Endothelial cell of umbilical vein (primary cell): Measurements from ENCODE around the gene ETS1. TPM values are rescaled to one million over a fixed set of nuclear protein-coding genes. Genes with fewer than 3 reads are reported as not detected.

Experiments used
- BruUV-seq: library from RNA; stranded (reverse); fragments of 400-500 nt; replicated peaks from 2 replicates; lab custom pipeline; 2021; lab: Mats Ljungman, UMichigan
- CTCF ChIA-PET: fragments of 300-600, 350-600 bp; sonication (Branson Sonifier 250); formaldehyde crosslinking; loops from one replicate; lab custom pipeline; 2021; ENCODE audit warnings: antibody characterized with exemption, inconsistent platforms; lab: Charles Lee
- POLR2A ChIA-PET: fragments of 300-600, 350-600 bp; sonication (Branson Sonifier 250); formaldehyde crosslinking; loops from one replicate; lab custom pipeline; 2021; ENCODE audit warnings: antibody characterized with exemption, inconsistent platforms; lab: Charles Lee
- DNase-seq: peaks from one replicate; pipeline ENCODE4 v3.0.0-alpha.2; 2011; ENCODE audit warnings: low read depth, low spot score
- FAIRE-seq: peaks from 2 replicates; lab custom pipeline; 2011; peaks lifted over from hg19 to GRCh38; lab: Jason Lieb, UNC
- H2AFZ ChIP-seq: 2 replicates; pipeline ENCODE4 v1.6.0; 2012; ENCODE audit warnings: low read depth, low read length, control low read depth, inconsistent platforms
- H3K27ac ChIP-seq: 2 replicates; pipeline ENCODE4 v1.5.1; 2011; ENCODE audit warnings: low read depth, mild to moderate bottlenecking, control low read depth, low read length, moderate library complexity; ENCODE audit not compliant: insufficient read depth
- H3K27me3 ChIP-seq, 2 experiments: 2 replicates each; pipeline versions ENCODE4 v1.6.0 to v1.6.1; 2011; ENCODE audit warnings: low read length in 2 of 2, mixed read lengths in 1 of 2; ENCODE audit not compliant: control insufficient read depth in 2 of 2, insufficient read depth in 2 of 2
- H3K36me3 ChIP-seq, 2 experiments: 2 replicates in 1 of 2; 3 replicates in 1 of 2; pipeline ENCODE4 v1.5.1; 2011; ENCODE audit warnings: low read length in 2 of 2, mild to moderate bottlenecking in 1 of 2, moderate library complexity in 1 of 2; ENCODE audit not compliant: control insufficient read depth in 2 of 2, insufficient read depth in 2 of 2; ENCODE audit errors: extremely low read depth in 1 of 2
- H3K4me1 ChIP-seq: 3 replicates; pipeline ENCODE4 v1.5.1; 2011; ENCODE audit warnings: mild to moderate bottlenecking, low read length; ENCODE audit not compliant: control insufficient read depth, insufficient read depth; ENCODE audit errors: extremely low read depth
- H3K4me2 ChIP-seq: 2 replicates; pipeline ENCODE4 v1.6.1; 2011; ENCODE audit warnings: low read length, control low read depth, mixed read lengths; ENCODE audit not compliant: insufficient read depth
- H3K4me3 ChIP-seq, 3 experiments: fragments of 200-600 bp in 1 of 3; sonication (generic), shearing (Covaris generic) in 1 of 3; replicated peaks in 1 of 3; 2 replicates each; pipeline ENCODE4 v1.5.1; 2011 to 2016; ENCODE audit warnings: control low read depth in 3 of 3, low read length in 3 of 3, mild to moderate bottlenecking in 2 of 3, inconsistent platforms in 1 of 3, low read depth in 1 of 3, moderate library complexity in 1 of 3; ENCODE audit not compliant: insufficient read depth in 1 of 3
- H3K79me2 ChIP-seq: 2 replicates; pipeline ENCODE4 v1.6.0; 2012; ENCODE audit warnings: low read length, inconsistent platforms; ENCODE audit not compliant: control insufficient read depth, insufficient read depth
- H3K9ac ChIP-seq: replicated peaks from 2 replicates; pipeline ENCODE3; 2011; ENCODE audit warnings: low read length, control low read depth; ENCODE audit not compliant: insufficient read depth; ENCODE audit errors: extremely low read depth
- H3K9me1 ChIP-seq: replicated peaks from 3 replicates; pipeline ENCODE4 v1.6.0; 2011; ENCODE audit warnings: mild to moderate bottlenecking, low read length; ENCODE audit not compliant: control insufficient read depth, insufficient read depth; ENCODE audit errors: extremely low read depth
- H3K9me3 ChIP-seq: replicated peaks from 2 replicates; pipeline ENCODE4 v1.5.1; 2012; ENCODE audit warnings: low read length, inconsistent platforms; ENCODE audit not compliant: control insufficient read depth, insufficient read depth
- H4K20me1 ChIP-seq: replicated peaks from 2 replicates; pipeline ENCODE3; 2011; ENCODE audit warnings: mild to moderate bottlenecking, low read length; ENCODE audit not compliant: control insufficient read depth, insufficient read depth; ENCODE audit errors: extremely low read depth
- CTCF ChIP-seq, 2 donors: IDR thresholded peaks; 1 replicate in 1 of 2; 2 replicates in 1 of 2; pipeline ENCODE4 v1.5.1; 2011; ENCODE audit warnings: low read length in 2 of 2, mild to moderate bottlenecking in 2 of 2, moderate library complexity in 2 of 2, control low read depth in 1 of 2, inconsistent platforms in 1 of 2, low read depth in 1 of 2; ENCODE audit not compliant: insufficient read depth in 1 of 2; ENCODE audit errors: extremely low read depth in 1 of 2
- EZH2 ChIP-seq: IDR thresholded peaks from 2 replicates; pipeline ENCODE4 v1.6.1; 2012; ENCODE audit warnings: borderline replicate concordance, low read depth, mild to moderate bottlenecking, moderate library complexity, low read length, inconsistent platforms; ENCODE audit not compliant: severe bottlenecking
- FOS ChIP-seq: IDR thresholded peaks from 2 replicates; pipeline ENCODE4 v1.6.1; 2011; ENCODE audit warnings: mild to moderate bottlenecking, low read length, moderate library complexity, borderline replicate concordance; ENCODE audit not compliant: insufficient read depth
- GATA2 ChIP-seq: IDR thresholded peaks from 2 replicates; pipeline ENCODE4 v1.7.0; 2011; ENCODE audit warnings: low read depth, mild to moderate bottlenecking, moderate library complexity, mixed read lengths, low read length; ENCODE audit not compliant: insufficient read length, insufficient read depth
- JUN ChIP-seq: IDR thresholded peaks from 2 replicates; pipeline ENCODE4 v1.6.1; 2011; ENCODE audit warnings: borderline replicate concordance, low read depth; ENCODE audit not compliant: insufficient read length, insufficient read depth
- MAX ChIP-seq: IDR thresholded peaks from 2 replicates; pipeline ENCODE4 v1.6.1; 2011; ENCODE audit not compliant: insufficient read depth, insufficient read length
- MYC ChIP-seq: IDR thresholded peaks from one replicate; pipeline ENCODE4 v1.6.1; 2011; ENCODE audit warnings: mild to moderate bottlenecking, low read depth, low read length
- POLR2A ChIP-seq: IDR thresholded peaks from 2 replicates; pipeline ENCODE4 v1.6.1; 2012; ENCODE audit warnings: low read depth, mild to moderate bottlenecking, control low read depth, low read length
- POLR2AphosphoS5 ChIP-seq: IDR thresholded peaks from 2 replicates; pipeline ENCODE4 v1.6.1; 2012; ENCODE audit warnings: low read depth, mild to moderate bottlenecking, control low read depth, low read length, moderate library complexity; ENCODE audit not compliant: insufficient read depth
- dilution Hi-C: fragments of 300-500 bp; cut with MboI; formaldehyde crosslinking; loops from one replicate; pipeline ENCODE4 v1.15.0; 2019; ENCODE audit warnings: low sequenced_read_pairs; ENCODE audit not compliant: extremely low pct_ligation_motif_present
- intact Hi-C: fragments of 100-400 bp; cut with micrococcal nuclease; formaldehyde crosslinking; loops from one replicate; pipeline ENCODE4 v1.10.0; 2022
- polyA plus RNA-seq, 4 experiments: library from polyadenylated mRNA; depleted of rRNA in 3 of 4; stranded (reverse) in 3 of 4; unstranded in 1 of 4; fragments of >200 nt; gene quantifications; 2 replicates each; pipeline versions ENCODE4 v1.2.1 to v1.2.3, GENCODE V29; 2011 to 2012; ENCODE audit warnings: missing spikeins in 1 of 4
- total RNA-seq: library from RNA; stranded (reverse); gene quantifications from 2 replicates; pipeline ENCODE4 v1.2.3, GENCODE V29; 2021

The ETS1 gene
- total and polyA plus RNA-seq, 2 donors (not counting 3 experiments of a cell fraction or from before 2014, with no cell fraction given) = 34.2 to 115 TPM

- no TSS peak for BruUV-seq
- Histone ChIP-seq H3K9me3 (no peaks in the 10 kb centered on the region), H3K27me3 (peaks cover 2 to 19% of the 10 kb centered on the region in 2 experiments), H3K79me2 (no peaks in the 10 kb centered on the region), H3K36me3 (no peaks in the 10 kb centered on the region), H2AFZ (no peak overlapping the region), H3K4me3 (no peak overlapping the region), H4K20me1 (no peaks in the 10 kb centered on the region), H3K9me1 (no peaks in the 10 kb centered on the region), H3K4me2 (no peak overlapping the region), H3K9ac (no peak overlapping the region), H3K4me1 (peaks cover 3% of the 10 kb centered on the region), H3K27ac (no peak overlapping the region)
- CTCF ChIA-PET = interaction anchor here (1.3 kb wide), 1 partner anchor 13 kb away, joined by 4 read pairs; no protein-coding TSS in a partner anchor
- DNase-seq (no peak), FAIRE-seq (no peak)
- dilution Hi-C loops = no loop called here
- intact Hi-C loops = no loop called here
- POLR2A ChIA-PET = no interaction called here
- TF ChIP-seq POLR2A = no peak
- no peak for TF ChIP-seq MYC
- no peak for TF ChIP-seq POLR2AphosphoS5
- TF ChIP-seq CTCF (IDR thresholded peaks at IDR 0.05; ENCODE audit: extremely low read depth in 1 of 2, insufficient read depth in 1 of 2, low read depth in 1 of 2, low read length in 2 of 2) = no peak
These were observed 27.7 kb upstream of the ETS1 start for GRCh38 chr11:128615076-128615475.

GRCh38 chr11:128614026-128614425 lies 26.7 kb upstream of the ETS1 start:
- no peak for FAIRE-seq
- no TSS peak for BruUV-seq
- no peak overlapping the region for H3K4me3 ChIP-seq

More at GRCh38 chr11:128614026-128614425, 26.7 kb upstream of the ETS1 start:
- DNase-seq = no peak
- no peak overlapping the region for H2AFZ ChIP-seq
- POLR2A ChIA-PET = no interaction called here
- H3K27ac ChIP-seq = no peak overlapping the region
- H3K4me2 ChIP-seq = no peak overlapping the region
- H3K9me3 ChIP-seq = no peaks in the 10 kb centered on the region
- H3K79me2 ChIP-seq = no peaks in the 10 kb centered on the region
- no peak overlapping the region for H3K9ac ChIP-seq
- H3K36me3 ChIP-seq = no peaks in the 10 kb centered on the region
- CTCF ChIA-PET = interaction anchor here (1.3 kb wide), 1 partner anchor 12 kb away, joined by 4 read pairs; no protein-coding TSS in a partner anchor
- TF ChIP-seq POLR2AphosphoS5 (no peak), FOS (no peak), JUN (no peak), EZH2 (no peak), GATA2 (no peak), CTCF (IDR thresholded peaks at IDR 0.05; ENCODE audit: extremely low read depth in 1 of 2, insufficient read depth in 1 of 2, low read depth in 1 of 2, low read length in 2 of 2) (no peak), MAX (no peak)
- no peaks in the 10 kb centered on the region for H3K9me1 ChIP-seq
- no peaks in the 10 kb centered on the region for H4K20me1 ChIP-seq
- dilution Hi-C loops = no loop called here
- peaks cover 3% of the 10 kb centered on the region for H3K4me1 ChIP-seq
- intact Hi-C loops = no loop called here
- H3K27me3 ChIP-seq = peaks cover 4 to 19% of the 10 kb centered on the region in 2 experiments
